GM21576 (cell line): ENCODE measurements around the gene ARHGEF16.

Experiments used
- ATAC-seq: cut with Tn5 transposase; IDR thresholded peaks from one replicate; pipeline ENCODE4 v1.9.1; 2021; ENCODE audit warnings: mild to moderate bottlenecking, moderate library complexity; ENCODE audit not compliant: unreplicated experiment

The ARHGEF16 gene

GRCh38 chr1:3420218-3420951 is 34.1 kb upstream of the ARHGEF16 start:
- ATAC-seq = no peak

GRCh38 chr1:3422638-3423037 is 31.8 kb upstream of the ARHGEF16 start:
- no peak for ATAC-seq

GRCh38 chr1:3423245-3423829 is 31.1 kb upstream of the ARHGEF16 start:
- ATAC-seq = no peak

GRCh38 chr1:3423896-3424611 is 30.4 kb upstream of the ARHGEF16 start:
- ATAC-seq = no peak

- no peak for ATAC-seq
These were observed 28.8 kb upstream of the ARHGEF16 start for GRCh38 chr1:3425486-3426215.

- no peak for ATAC-seq
These were observed 27.4 kb upstream of the ARHGEF16 start for GRCh38 chr1:3426956-3427535.

- no peak for ATAC-seq
These were observed 26.5 kb upstream of the ARHGEF16 start for GRCh38 chr1:3427711-3428704.

- no peak for ATAC-seq
These were observed 25.6 kb upstream of the ARHGEF16 start for GRCh38 chr1:3428899-3429298.

GRCh38 chr1:3429320-3429719 is 25.1 kb upstream of the ARHGEF16 start:
- ATAC-seq = no peak

GRCh38 chr1:3429766-3430165 is 24.7 kb upstream of the ARHGEF16 start:
- no peak for ATAC-seq

- no peak for ATAC-seq
These were observed 24.1 kb upstream of the ARHGEF16 start for GRCh38 chr1:3430406-3430805.

- ATAC-seq = no peak
These were observed 23.6 kb upstream of the ARHGEF16 start for GRCh38 chr1:3430820-3431219.

- no peak for ATAC-seq
These were observed 23.2 kb upstream of the ARHGEF16 start for GRCh38 chr1:3431266-3431665.

GRCh38 chr1:3431686-3432085 is 22.8 kb upstream of the ARHGEF16 start:
- no peak for ATAC-seq

- no peak for ATAC-seq
These were observed 22.2 kb upstream of the ARHGEF16 start for GRCh38 chr1:3432306-3432705.

GRCh38 chr1:3433076-3433475 is 21.4 kb upstream of the ARHGEF16 start:
- no peak for ATAC-seq

- no peak for ATAC-seq
These were observed 20.7 kb upstream of the ARHGEF16 start for GRCh38 chr1:3433596-3434320.

GRCh38 chr1:3434406-3435110 is 19.9 kb upstream of the ARHGEF16 start:
- ATAC-seq = no peak

- ATAC-seq = no peak
These were observed 18.8 kb upstream of the ARHGEF16 start for GRCh38 chr1:3435666-3436065.
